ENCODE results near the gene SNAP29. TPM values are rescaled to one million over a fixed set of nuclear protein-coding genes. Genes with fewer than 3 reads are reported as not detected.

Gene SNAP29
- total RNA-seq, 1 experiment from 2014 or later: 17.9 TPM

- Histone ChIP-seq H3T11ph (ENCODE audit: low read length) (no peak overlapping the region), H3K23ac (ENCODE audit: insufficient read length, low read depth, low read length) (no peak overlapping the region), H2BK120ac (ENCODE audit: low read depth, low read length, poor library complexity, severe bottlenecking) (no peak overlapping the region), H3K18ac (ENCODE audit: insufficient read length, low read depth, low read length) (no peak overlapping the region), H3K27me3 (ENCODE audit: insufficient read depth, low read length) (no peaks in the 10 kb centered on the region), H4K8ac (replicated peaks; ENCODE audit: insufficient read length, low read depth, low read length) (no peak overlapping the region), H3K56ac (ENCODE audit: insufficient read length, low read depth, low read length) (no peak overlapping the region), H2BK12ac (ENCODE audit: insufficient read length, low read depth, low read length) (no peak overlapping the region), H3K27ac (ENCODE audit: insufficient read length, low read depth, low read length) (no peak overlapping the region), H3K14ac (ENCODE audit: insufficient read depth, low read length) (no peak overlapping the region), H3K23me2 (ENCODE audit: insufficient read length, low read depth, low read length, poor library complexity, severe bottlenecking) (no peaks in the 10 kb centered on the region), H3K4me1 (ENCODE audit: insufficient read depth, low read length) (no peaks in the 10 kb centered on the region), H3K9me3 (ENCODE audit: control insufficient read depth, low read depth, low read length) (no peaks in the 10 kb centered on the region), H3K79me2 (ENCODE audit: insufficient read depth, low read length) (no peaks in the 10 kb centered on the region; the same call in 1 of the 2 replicates), H2AK5ac (ENCODE audit: insufficient read length, low read length) (no peak overlapping the region), H4K91ac (ENCODE audit: insufficient read length, low read depth, low read length) (no peak overlapping the region), H3K9ac (ENCODE audit: extremely low read depth, insufficient read length, low read length) (no peak overlapping the region), H2BK20ac (ENCODE audit: low read depth, low read length, poor library complexity, severe bottlenecking) (no peak overlapping the region), H2AFZ (ENCODE audit: low read length) (no peak overlapping the region), H2BK15ac (ENCODE audit: low read depth, low read length) (no peak overlapping the region), H3K4me2 (ENCODE audit: insufficient read depth, insufficient read length, low read length) (no peak overlapping the region), H4K20me1 (ENCODE audit: control insufficient read depth, insufficient read depth, insufficient read length) (no peaks in the 10 kb centered on the region), H3K79me1 (ENCODE audit: insufficient read depth, low read depth, low read length, poor library complexity, severe bottlenecking) (no peaks in the 10 kb centered on the region), H4K5ac (ENCODE audit: insufficient read length, low read depth, low read length) (no peak overlapping the region), H3K4ac (ENCODE audit: low read depth, low read length) (no peak overlapping the region), H2BK5ac (ENCODE audit: insufficient read length, low read length) (no peak overlapping the region)
- H3K27ac Mint-ChIP-seq: no peak overlapping the region
- no peaks in the 10 kb centered on the region for H3K4me1 Mint-ChIP-seq
- DNase-seq: no peak
- H3K36me3 Mint-ChIP-seq (ENCODE audit: insufficient read depth in 1 of 3, low read depth in 3 of 3): no peaks in the 10 kb centered on the region; a peak in 2 of 7 replicates
- H3K4me3 Mint-ChIP-seq: no peak overlapping the region
- WGBS (ENCODE audit: extremely low coverage, insufficient read length, low lambda C conversion rate): no CpG with 5 or more reads among the region's 3 CpGs
- no peaks in the 10 kb centered on the region for H3K9me3 Mint-ChIP-seq
- no peak for TF ChIP-seq CTCF (conservative IDR thresholded peaks at IDR 0.05)
- no peaks in the 10 kb centered on the region for H3K27me3 Mint-ChIP-seq (ENCODE audit: low read depth)
These were observed 6.5 kb downstream of the SNAP29 start for GRCh38 chr22:20865331-20865730.

Measured in H9 (cell line).